Measurements from ENCODE around the gene NCOR1.
"Not testable (repeated sequence)": the region's sequence is repeated elsewhere in the genome, so short reads cannot be mapped to it uniquely, and the experiment has no call there.

DNA sequence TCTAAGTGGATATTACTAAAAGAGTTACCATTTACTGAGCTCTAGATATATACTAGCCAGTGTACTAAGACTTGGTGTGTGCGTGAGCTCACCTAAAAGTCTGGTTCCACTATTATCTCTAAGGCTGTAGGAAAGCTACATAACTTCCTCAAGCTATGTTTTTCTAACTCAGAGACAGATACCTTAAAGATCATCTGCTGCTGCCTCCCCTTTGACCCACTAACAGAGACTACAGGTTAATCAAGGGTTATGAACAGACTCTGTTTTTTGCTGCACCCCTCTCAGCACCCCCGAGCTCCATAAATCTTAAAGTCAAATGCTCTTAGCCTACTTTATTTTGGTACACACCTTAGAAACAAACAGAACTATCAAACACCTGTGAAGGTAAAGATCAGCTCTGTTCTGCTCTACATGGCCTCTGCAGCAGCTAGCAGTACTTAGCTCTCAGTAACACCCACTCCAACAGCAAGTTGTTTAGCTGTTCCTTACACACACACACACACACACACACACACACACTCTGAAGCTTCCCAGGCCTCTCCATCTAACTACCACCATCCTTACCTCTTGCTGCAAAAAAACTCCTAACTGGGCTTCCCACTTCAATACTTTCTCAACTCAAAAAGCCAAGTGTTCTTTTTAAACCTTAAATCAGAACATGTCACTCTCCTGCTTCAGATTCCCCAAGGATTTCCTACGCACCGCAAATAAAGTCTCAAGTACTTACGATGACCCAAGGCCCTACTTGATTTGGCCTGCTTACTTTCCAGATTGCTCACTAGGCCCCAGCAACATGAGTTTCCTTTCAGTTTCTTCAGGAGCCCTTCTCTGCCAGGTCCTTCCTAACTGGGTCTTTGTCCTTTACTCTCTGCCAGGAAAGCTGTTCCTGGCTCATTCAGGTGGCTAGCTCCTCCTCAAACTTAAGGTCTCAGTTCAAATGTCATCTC is 12.5 kb downstream of the NCOR1 start:
- TF ChIP-seq, protein P1, sequence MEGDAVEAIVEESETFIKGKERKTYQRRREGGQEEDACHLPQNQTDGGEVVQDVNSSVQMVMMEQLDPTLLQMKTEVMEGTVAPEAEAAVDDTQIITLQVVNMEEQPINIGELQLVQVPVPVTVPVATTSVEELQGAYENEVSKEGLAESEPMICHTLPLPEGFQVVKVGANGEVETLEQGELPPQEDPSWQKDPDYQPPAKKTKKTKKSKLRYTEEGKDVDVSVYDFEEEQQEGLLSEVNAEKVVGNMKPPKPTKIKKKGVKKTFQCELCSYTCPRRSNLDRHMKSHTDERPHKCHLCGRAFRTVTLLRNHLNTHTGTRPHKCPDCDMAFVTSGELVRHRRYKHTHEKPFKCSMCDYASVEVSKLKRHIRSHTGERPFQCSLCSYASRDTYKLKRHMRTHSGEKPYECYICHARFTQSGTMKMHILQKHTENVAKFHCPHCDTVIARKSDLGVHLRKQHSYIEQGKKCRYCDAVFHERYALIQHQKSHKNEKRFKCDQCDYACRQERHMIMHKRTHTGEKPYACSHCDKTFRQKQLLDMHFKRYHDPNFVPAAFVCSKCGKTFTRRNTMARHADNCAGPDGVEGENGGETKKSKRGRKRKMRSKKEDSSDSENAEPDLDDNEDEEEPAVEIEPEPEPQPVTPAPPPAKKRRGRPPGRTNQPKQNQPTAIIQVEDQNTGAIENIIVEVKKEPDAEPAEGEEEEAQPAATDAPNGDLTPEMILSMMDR (IDR thresholded peaks at IDR 0.05), result not testable (repeated sequence)
- not testable (repeated sequence) for TF ChIP-seq POLR2AphosphoS5 (IDR thresholded peaks at IDR 0.05; ENCODE audit: low read depth, low read length); EP300 (IDR thresholded peaks at IDR 0.05; ENCODE audit: borderline replicate concordance in 1 of 2, low read depth in 1 of 2, low read length in 1 of 2); EZH2phosphoT487 (IDR thresholded peaks at IDR 0.05; ENCODE audit: borderline replicate concordance, low read depth); GATA2 (CRISPR knock-in tag; IDR thresholded peaks at IDR 0.05); RCOR1 (IDR thresholded peaks at IDR 0.05; ENCODE audit: low read length); SMC3 (IDR thresholded peaks at IDR 0.05; ENCODE audit: low read depth, low read length); TEAD4 (IDR thresholded peaks at IDR 0.05; ENCODE audit: borderline replicate concordance, insufficient read depth); MXI1 (IDR thresholded peaks at IDR 0.05; ENCODE audit: low read depth, low read length); MEF2A (IDR thresholded peaks at IDR 0.05; ENCODE audit: borderline replicate concordance, low read depth); NFIC (IDR thresholded peaks at IDR 0.05; ENCODE audit: borderline replicate concordance)
- TF ChIP-seq, protein P2, sequence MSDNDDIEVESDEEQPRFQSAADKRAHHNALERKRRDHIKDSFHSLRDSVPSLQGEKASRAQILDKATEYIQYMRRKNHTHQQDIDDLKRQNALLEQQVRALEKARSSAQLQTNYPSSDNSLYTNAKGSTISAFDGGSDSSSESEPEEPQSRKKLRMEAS (IDR thresholded peaks at IDR 0.05; ENCODE audit: low read depth), result not testable (repeated sequence)
- TF ChIP-seq, protein P3, sequence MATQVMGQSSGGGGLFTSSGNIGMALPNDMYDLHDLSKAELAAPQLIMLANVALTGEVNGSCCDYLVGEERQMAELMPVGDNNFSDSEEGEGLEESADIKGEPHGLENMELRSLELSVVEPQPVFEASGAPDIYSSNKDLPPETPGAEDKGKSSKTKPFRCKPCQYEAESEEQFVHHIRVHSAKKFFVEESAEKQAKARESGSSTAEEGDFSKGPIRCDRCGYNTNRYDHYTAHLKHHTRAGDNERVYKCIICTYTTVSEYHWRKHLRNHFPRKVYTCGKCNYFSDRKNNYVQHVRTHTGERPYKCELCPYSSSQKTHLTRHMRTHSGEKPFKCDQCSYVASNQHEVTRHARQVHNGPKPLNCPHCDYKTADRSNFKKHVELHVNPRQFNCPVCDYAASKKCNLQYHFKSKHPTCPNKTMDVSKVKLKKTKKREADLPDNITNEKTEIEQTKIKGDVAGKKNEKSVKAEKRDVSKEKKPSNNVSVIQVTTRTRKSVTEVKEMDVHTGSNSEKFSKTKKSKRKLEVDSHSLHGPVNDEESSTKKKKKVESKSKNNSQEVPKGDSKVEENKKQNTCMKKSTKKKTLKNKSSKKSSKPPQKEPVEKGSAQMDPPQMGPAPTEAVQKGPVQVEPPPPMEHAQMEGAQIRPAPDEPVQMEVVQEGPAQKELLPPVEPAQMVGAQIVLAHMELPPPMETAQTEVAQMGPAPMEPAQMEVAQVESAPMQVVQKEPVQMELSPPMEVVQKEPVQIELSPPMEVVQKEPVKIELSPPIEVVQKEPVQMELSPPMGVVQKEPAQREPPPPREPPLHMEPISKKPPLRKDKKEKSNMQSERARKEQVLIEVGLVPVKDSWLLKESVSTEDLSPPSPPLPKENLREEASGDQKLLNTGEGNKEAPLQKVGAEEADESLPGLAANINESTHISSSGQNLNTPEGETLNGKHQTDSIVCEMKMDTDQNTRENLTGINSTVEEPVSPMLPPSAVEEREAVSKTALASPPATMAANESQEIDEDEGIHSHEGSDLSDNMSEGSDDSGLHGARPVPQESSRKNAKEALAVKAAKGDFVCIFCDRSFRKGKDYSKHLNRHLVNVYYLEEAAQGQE (IDR thresholded peaks at IDR 0.05; ENCODE audit: low read depth, low read length), result not testable (repeated sequence)
